ENCODE measurements around the gene DNAH3. TPM values are rescaled to one million over a fixed set of nuclear protein-coding genes. Genes with fewer than 3 reads are reported as not detected.

The DNAH3 gene
- total RNA-seq, 4 donors from 2014 or later: 0.66 TPM; not detected in 3

DNA sequence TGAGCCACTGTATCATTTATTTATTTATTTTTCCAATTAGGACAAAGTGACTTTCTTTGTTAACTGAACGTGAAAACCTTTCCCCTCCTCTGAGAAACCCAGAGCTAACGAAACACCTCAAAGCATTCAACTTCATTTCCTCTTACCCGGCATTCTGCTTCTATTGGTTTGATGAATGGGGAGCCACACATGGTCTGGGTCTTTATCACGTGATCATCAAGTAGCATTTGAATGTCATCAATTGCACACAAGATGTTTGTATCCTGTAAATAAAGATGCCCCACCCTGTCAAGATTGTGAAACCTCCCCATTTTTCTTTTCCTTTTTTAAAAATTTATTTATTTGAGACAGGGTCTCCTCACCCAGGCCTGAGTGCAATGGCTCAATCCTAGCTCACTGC lies 80.1 kb downstream of the DNAH3 start:
- no peak for TF ChIP-seq CTCF (IDR thresholded peaks at IDR 0.05; ENCODE audit: low read depth)

DNA sequence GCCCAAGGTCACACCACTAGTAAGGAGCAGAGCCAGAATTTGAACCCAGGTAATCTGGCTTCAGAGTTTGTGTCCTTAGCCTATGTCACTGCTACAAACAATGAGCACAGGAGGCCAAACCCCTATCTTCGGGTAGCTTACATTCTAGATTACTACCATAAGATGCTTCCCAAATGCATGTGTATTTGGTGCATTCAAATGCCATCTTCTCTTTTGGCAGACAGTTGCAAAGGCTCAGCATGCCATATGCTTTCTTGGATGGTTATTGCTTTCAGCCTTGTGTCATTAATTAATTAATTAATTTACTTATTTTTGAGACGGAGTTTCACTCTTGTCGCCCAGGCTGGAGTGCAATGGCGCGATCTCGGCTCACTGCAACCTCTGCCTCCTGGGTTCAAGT lies 80.7 kb downstream of the DNAH3 start:
- no peak for TF ChIP-seq CTCF (IDR thresholded peaks at IDR 0.05; ENCODE audit: low read depth)

GRCh38 chr16:21064203-21064602 lies 86.4 kb downstream of the DNAH3 start:
- no peak for TF ChIP-seq CTCF (IDR thresholded peaks at IDR 0.05; ENCODE audit: low read depth)

DNA sequence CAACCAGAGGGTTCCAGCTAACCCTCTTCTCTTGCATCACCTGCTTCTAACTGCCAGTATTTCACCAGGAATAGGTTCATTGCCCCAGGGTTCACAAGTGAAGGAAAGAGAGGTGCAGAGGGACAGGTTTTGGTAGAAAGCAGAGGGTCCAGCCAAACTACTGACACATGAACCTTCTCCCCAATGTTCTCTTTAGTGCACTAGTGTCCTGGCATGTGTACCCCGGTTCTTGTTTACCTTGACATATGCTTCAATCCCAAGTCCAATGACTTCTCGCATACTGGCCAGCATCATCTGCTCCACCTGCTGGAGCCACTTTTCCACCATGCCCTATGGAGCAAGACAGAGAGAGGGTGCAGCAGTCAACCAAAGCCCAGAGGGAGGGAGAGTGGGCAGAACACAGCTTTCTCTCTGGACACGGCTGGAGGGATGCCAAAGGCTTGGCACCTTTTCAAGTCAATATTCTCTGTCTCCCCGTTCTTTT lies 90.6 kb downstream of the DNAH3 start:
- no peak for TF ChIP-seq CTCF (IDR thresholded peaks at IDR 0.05; ENCODE audit: low read depth)

DNA sequence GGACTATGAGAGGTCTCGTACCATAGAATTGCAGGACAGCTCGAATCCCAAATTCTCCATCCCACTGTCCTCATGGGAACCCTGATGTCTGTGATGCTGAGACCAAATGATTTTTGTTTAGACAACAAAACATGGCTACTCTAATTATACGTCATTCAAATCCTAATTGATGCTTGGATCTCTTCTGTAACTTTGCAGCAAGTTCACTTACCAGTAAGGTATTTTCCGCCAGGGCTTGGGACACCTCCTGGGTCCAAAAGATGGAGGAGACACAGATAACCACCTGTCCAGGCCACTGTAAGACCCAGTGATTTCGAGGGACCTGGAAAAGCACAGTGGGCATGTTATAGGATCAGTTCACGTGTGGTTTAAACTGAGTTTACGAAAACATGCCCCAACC lies 92.8 kb downstream of the DNAH3 start:
- no peak for TF ChIP-seq CTCF (IDR thresholded peaks at IDR 0.05; ENCODE audit: low read depth)

GRCh38 chr16:21056396-21056795 lies 94.2 kb downstream of the DNAH3 start:
- no peak for TF ChIP-seq CTCF (IDR thresholded peaks at IDR 0.05; ENCODE audit: low read depth)

- TF ChIP-seq CTCF (IDR thresholded peaks at IDR 0.05; ENCODE audit: low read depth): no peak
These were observed 97.1 kb downstream of the DNAH3 start for GRCh38 chr16:21053590-21053989.
